Activated CD4-positive, alpha-beta T cell treated with anti-CD3 and anti-CD28 coated beads for 36 hours (primary cell): ENCODE data around the gene WBP1. TPM values are rescaled to one million over a fixed set of nuclear protein-coding genes. Genes with fewer than 3 reads are reported as not detected.
A peak's percentile ranks its signal among the peaks of the same experiment; 100 is the strongest.
"Not testable (repeated sequence)": the region's sequence is repeated elsewhere in the genome, so short reads cannot be mapped to it uniquely, and the experiment has no call there.

Source experiments
- ATAC-seq: fragments of 200-7000 bp; cut with Tn5 transposase; one replicate; pipeline ENCODE4 v1.10.0; 2021; ENCODE audit warnings: mild to moderate bottlenecking, moderate library complexity
- CTCF ChIA-PET: fragments of 350-600 bp; sonication (Branson Sonifier 250); formaldehyde crosslinking; loops from one replicate; lab custom pipeline; 2021; ENCODE audit warnings: antibody characterized with exemption; lab: Charles Lee
- POLR2A ChIA-PET: fragments of 350-600 bp; sonication (Branson Sonifier 250); formaldehyde crosslinking; loops from one replicate; lab custom pipeline; 2021; ENCODE audit warnings: antibody characterized with exemption, inconsistent platforms; lab: Charles Lee
- DNase-seq: peaks from one replicate; pipeline ENCODE4 v3.0.0-alpha.2; 2020
- H3K27ac Mint-ChIP-seq: one replicate; pipeline ENCODE4 v1.8.0; 2021; ENCODE audit warnings: mixed read lengths
- H3K27me3 Mint-ChIP-seq: one replicate; pipeline ENCODE4 v1.8.0; 2021; ENCODE audit warnings: mixed read lengths
- H3K36me3 Mint-ChIP-seq: one replicate; pipeline ENCODE4 v1.8.0; 2021; ENCODE audit warnings: low read depth, mixed read lengths
- H3K4me1 Mint-ChIP-seq: one replicate; pipeline ENCODE4 v1.8.0; 2021; ENCODE audit warnings: mixed read lengths
- H3K4me3 Mint-ChIP-seq: one replicate; pipeline ENCODE4 v1.8.0; 2021; ENCODE audit warnings: mild to moderate bottlenecking, moderate library complexity, mixed read lengths
- H3K9me3 Mint-ChIP-seq: one replicate; pipeline ENCODE4 v1.8.0; 2021; ENCODE audit warnings: low read depth, mixed read lengths
- intact Hi-C, 2 experiments: fragments of 100-400 bp; cut with DNase I in 1 of 2; cut with micrococcal nuclease in 1 of 2; formaldehyde crosslinking; loops; one replicate each; pipeline versions ENCODE4 v1.14.2 to v1.15.1; 2022 to 2024; cut with DNase I, micrococcal nuclease
- total RNA-seq, 2 experiments: library from RNA; stranded (reverse); gene quantifications; one replicate each; pipeline ENCODE4 v1.2.3, GENCODE V29; 2021

Gene WBP1
- total RNA-seq, 2 experiments from 2014 or later, result 24.9 to 30.2 TPM

DNA sequence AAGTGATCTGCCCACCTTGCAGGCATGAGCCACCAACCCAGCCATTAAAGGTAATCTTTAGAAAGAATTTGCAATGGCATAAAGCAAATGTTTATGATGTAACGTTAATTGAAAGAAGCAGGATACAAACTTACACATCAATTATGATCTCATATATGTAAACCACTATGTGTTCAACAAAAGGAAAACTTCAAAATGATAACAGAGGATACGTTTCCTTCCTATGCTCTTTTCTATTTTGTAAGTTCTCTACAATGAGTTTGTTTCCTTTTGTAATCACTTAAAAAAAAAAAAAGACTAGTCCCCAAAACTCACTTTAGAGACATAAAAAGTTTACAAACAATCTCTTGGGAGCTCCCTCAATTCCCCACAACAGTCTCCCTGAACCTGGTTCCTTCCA, 38.2 kb upstream of the WBP1 start:
- H3K36me3 Mint-ChIP-seq, result peaks cover 18% of the 10 kb centered on the region
- no peaks in the 10 kb centered on the region for H3K9me3 Mint-ChIP-seq
- ATAC-seq, result no peak
- intact Hi-C loops, result loop anchor here in 1 of 2 experiments (2.0 kb wide), 2 partner anchors 27 to 63 kb away; partner anchors contain the start of genes CCDC142 and TTC31
- no peak for DNase-seq
- H3K4me1 Mint-ChIP-seq, result peaks cover 43% of the 10 kb centered on the region
- H3K4me3 Mint-ChIP-seq, result peak overlapping the region; percentile 91
- CTCF ChIA-PET, result interaction anchor here (0.7 to 2.2 kb wide), 5 partner anchors 28 to 593 kb away, joined by 3 to 8 read pairs (median 3); no protein-coding TSS in a partner anchor
- POLR2A ChIA-PET, result interaction anchor here (0.6 kb wide), 1 partner anchor 124 kb away, joined by 3 read pairs; no protein-coding TSS in a partner anchor
- peak overlapping the region; percentile 19 for H3K27ac Mint-ChIP-seq
- H3K27me3 Mint-ChIP-seq, result no peaks in the 10 kb centered on the region

DNA sequence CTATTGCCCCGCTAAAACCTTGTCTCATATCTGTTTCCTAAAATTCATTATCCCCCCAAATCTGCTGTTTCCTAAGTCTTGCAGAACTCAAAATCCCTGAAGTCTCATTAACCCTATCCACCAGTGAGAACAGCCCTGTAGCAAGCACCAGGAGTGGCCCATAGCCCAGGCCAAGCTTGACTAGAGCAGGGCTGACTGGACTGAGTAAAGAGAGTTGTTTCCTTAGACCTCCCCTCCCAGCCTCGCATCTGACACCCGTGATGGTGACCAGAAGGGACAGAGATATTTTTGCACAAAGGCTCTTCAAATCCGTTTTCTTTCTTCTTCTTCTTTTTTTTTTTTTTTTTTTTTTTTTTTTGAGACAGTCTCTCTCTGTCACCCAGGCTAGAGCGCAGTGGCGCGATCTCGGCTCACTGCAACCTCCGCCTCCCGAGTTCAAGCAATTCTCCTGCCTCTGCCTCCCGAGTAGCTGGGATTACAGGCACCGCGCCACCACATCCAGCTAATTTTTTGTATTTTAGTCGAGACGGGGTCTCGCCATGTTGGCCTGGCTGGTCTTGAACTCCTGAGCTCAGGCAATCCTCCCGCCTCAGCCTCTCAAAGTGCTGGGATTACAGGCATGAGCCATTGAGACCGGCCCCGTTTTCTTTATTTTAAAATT, 37.7 kb upstream of the WBP1 start:
- H3K4me3 Mint-ChIP-seq, result peak overlapping the region; percentile 91
- H3K36me3 Mint-ChIP-seq, result peaks cover 20% of the 10 kb centered on the region
- not testable (repeated sequence) for ATAC-seq, H3K9me3 Mint-ChIP-seq, H3K27me3 Mint-ChIP-seq, DNase-seq
- peaks cover 41% of the 10 kb centered on the region for H3K4me1 Mint-ChIP-seq
- intact Hi-C loops, result loop anchor here (1.0 to 2.0 kb wide), 13 partner anchors 20 to 683 kb away; partner anchors contain the start of genes TTC31 (in 2 of the 2), AUP1 (in 1 of the 2), CCDC142 (in 1 of the 2) and DOK1 (in 1 of the 2)
- CTCF ChIA-PET, result interaction anchor here (0.7 to 2.2 kb wide), 7 partner anchors 29 to 593 kb away, joined by 3 to 8 read pairs (median 4); no protein-coding TSS in a partner anchor
- H3K27ac Mint-ChIP-seq, result peak overlapping the region; percentile 98
- POLR2A ChIA-PET, result interaction anchor here (0.6 kb wide), 1 partner anchor 124 kb away, joined by 3 read pairs; no protein-coding TSS in a partner anchor

GRCh38 chr2:74421221-74421870, 36.9 kb upstream of the WBP1 start, which contains the start of the genes C2orf81 and WDR54:
TSS of gene C2orf81 (minus strand) at chr2:74421619. CDS start at chr2:74421560, 59 bp downstream.
TSS of gene WDR54 (plus strand) at chr2:74421730. CDS start at chr2:74422154, 424 bp downstream.
- Mint-ChIP-seq H3K36me3 (peaks cover 23% of the 10 kb centered on the region), H3K9me3 (no peaks in the 10 kb centered on the region), H3K27me3 (no peaks in the 10 kb centered on the region), H3K27ac (peak within 1 kb of the TSS; percentile 98), H3K4me3 (peak within 1 kb of the TSS; percentile 91), H3K4me1 (peaks cover 34% of the 10 kb centered on the region)
- intact Hi-C loops, result loop anchor here (1.0 to 2.0 kb wide), 13 partner anchors 19 to 684 kb away; partner anchors contain the start of genes TTC31 (in 2 of the 2), AUP1 (in 1 of the 2), CCDC142 (in 1 of the 2) and DOK1 (in 1 of the 2)
- ChIA-PET CTCF (interaction anchor here (1.0 to 1.8 kb wide), 4 partner anchors 30 to 594 kb away, joined by 3 to 5 read pairs (median 4); no protein-coding TSS in a partner anchor), POLR2A (interaction anchor here (0.6 kb wide), 1 partner anchor 151 kb away, joined by 3 read pairs; no protein-coding TSS in a partner anchor)
- peak; percentile 97 for DNase-seq
- peak; percentile 92 for ATAC-seq

DNA sequence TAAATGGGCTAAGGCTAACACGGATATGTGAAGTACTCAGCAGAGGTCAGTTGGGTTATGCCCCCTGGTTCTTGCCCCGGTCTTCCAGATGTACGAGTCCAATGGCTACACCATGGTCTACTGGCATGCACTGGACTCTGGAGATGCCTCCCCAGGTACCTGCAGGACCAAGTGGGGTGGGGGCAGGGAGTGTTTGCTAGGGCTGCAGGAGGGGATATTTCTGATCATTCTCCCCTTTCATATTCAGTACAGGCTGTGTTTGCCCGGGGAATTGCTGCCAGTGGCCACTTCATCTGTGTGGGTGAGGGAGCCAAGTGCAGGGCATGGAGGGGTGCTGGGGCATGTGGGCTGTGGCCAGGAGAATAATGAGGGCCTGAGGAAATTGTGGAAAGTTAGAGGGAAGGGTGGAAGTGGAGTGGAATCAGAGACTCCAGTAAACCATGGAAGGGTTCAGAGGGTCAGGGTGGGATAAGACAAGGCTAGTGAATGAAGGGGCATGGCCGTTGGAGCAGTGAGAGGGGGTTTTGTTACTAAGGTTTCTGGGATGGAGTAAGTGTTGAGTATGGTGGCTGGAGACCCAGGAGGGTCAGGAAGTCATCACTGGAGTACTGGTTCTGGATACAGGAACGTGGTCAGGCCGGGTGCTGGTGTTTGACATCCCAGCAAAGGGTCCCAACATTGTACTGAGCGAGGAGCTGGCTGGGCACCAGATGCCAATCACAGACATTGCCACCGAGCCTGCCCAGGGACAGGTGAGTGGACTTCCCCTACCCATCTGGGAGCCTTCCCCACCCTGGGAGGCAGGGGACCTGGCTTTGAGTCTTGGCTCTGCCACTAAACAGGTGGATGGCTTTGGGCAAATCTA, 34.8 kb upstream of the WBP1 start:
- Mint-ChIP-seq H3K4me1 (peaks cover 28% of the 10 kb centered on the region), H3K9me3 (no peaks in the 10 kb centered on the region), H3K4me3 (peak overlapping the region; percentile 91), H3K36me3 (peaks cover 23% of the 10 kb centered on the region), H3K27me3 (no peaks in the 10 kb centered on the region), H3K27ac (no peak overlapping the region)
- no peak for ATAC-seq
- no peak for DNase-seq
- CTCF ChIA-PET, result interaction anchor here (1.6 kb wide), 1 partner anchor 35 kb away, joined by 4 read pairs; the partner anchor contains the start of gene WBP1
- intact Hi-C loops, result no loop called here
- POLR2A ChIA-PET, result no interaction called here

- Mint-ChIP-seq H3K4me1 (peaks cover 28% of the 10 kb centered on the region), H3K27me3 (no peaks in the 10 kb centered on the region), H3K9me3 (no peaks in the 10 kb centered on the region), H3K36me3 (peaks cover 23% of the 10 kb centered on the region), H3K4me3 (no peak overlapping the region), H3K27ac (no peak overlapping the region)
- DNase-seq (no peak), ATAC-seq (no peak)
- ChIA-PET POLR2A (no interaction called here), CTCF (interaction anchor here (0.5 to 1.2 kb wide), 3 partner anchors 9 to 35 kb away, joined by 3 to 4 read pairs (median 3); no protein-coding TSS in a partner anchor)
- intact Hi-C loops, result no loop called here
These were observed 33.9 kb upstream of the WBP1 start for GRCh38 chr2:74424139-74424992.

GRCh38 chr2:74424995-74425406, 33.2 kb upstream of the WBP1 start:
- Mint-ChIP-seq H3K4me1 (peaks cover 26% of the 10 kb centered on the region), H3K27ac (no peak overlapping the region), H3K36me3 (peaks cover 23% of the 10 kb centered on the region), H3K4me3 (no peak overlapping the region), H3K27me3 (no peaks in the 10 kb centered on the region), H3K9me3 (no peaks in the 10 kb centered on the region)
- ATAC-seq (no peak), DNase-seq (no peak)
- ChIA-PET POLR2A (no interaction called here), CTCF (interaction anchor here (1.0 to 1.2 kb wide), 2 partner anchors 10 to 15 kb away, joined by 3 to 4 read pairs; no protein-coding TSS in a partner anchor)
- intact Hi-C loops, result no loop called here

DNA sequence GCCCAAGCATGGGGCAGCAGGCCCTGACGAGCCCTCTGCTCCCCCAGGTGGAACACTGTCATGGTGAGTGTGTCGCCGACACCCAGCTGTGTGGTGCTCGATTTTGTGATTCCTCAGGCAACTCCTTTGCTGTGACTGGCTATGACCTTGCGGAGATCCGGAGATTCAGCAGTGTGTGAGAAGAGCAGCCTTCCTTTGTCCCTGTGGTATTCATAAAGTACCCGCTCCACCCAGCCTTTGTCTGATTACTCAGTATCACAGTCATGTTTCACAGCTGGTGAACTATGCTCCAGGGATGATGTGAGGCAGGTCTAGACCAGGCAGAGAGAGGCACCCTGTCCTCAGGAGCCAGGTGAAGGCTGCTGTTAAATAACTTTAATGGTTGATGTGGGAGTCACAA, 32.7 kb upstream of the WBP1 start:
- Mint-ChIP-seq H3K4me1 (peaks cover 21% of the 10 kb centered on the region), H3K36me3 (peaks cover 23% of the 10 kb centered on the region), H3K27ac (no peak overlapping the region), H3K9me3 (no peaks in the 10 kb centered on the region), H3K4me3 (no peak overlapping the region), H3K27me3 (no peaks in the 10 kb centered on the region)
- no peak for DNase-seq
- POLR2A ChIA-PET, result no interaction called here
- ATAC-seq, result no peak
- CTCF ChIA-PET, result no interaction called here
- intact Hi-C loops, result no loop called here

GRCh38 chr2:74426181-74426758, 32.0 kb upstream of the WBP1 start:
- no peaks in the 10 kb centered on the region for H3K9me3 Mint-ChIP-seq
- DNase-seq (no peak), ATAC-seq (no peak)
- H3K27ac Mint-ChIP-seq, result no peak overlapping the region
- H3K4me1 Mint-ChIP-seq, result peaks cover 16% of the 10 kb centered on the region
- POLR2A ChIA-PET, result no interaction called here
- no peaks in the 10 kb centered on the region for H3K27me3 Mint-ChIP-seq
- CTCF ChIA-PET, result no interaction called here
- H3K4me3 Mint-ChIP-seq, result no peak overlapping the region
- intact Hi-C loops, result no loop called here
- H3K36me3 Mint-ChIP-seq, result peaks cover 23% of the 10 kb centered on the region

- H3K4me1 Mint-ChIP-seq, result peaks cover 11% of the 10 kb centered on the region
- no peak for DNase-seq
- H3K9me3 Mint-ChIP-seq, result no peaks in the 10 kb centered on the region
- no peak overlapping the region for H3K4me3 Mint-ChIP-seq
- ATAC-seq, result no peak
- H3K27ac Mint-ChIP-seq, result no peak overlapping the region
- peaks cover 23% of the 10 kb centered on the region for H3K36me3 Mint-ChIP-seq
- CTCF ChIA-PET, result interaction anchor here (1.2 kb wide), 1 partner anchor 11 kb away, joined by 5 read pairs; no protein-coding TSS in a partner anchor
- POLR2A ChIA-PET, result no interaction called here
- no peaks in the 10 kb centered on the region for H3K27me3 Mint-ChIP-seq
- intact Hi-C loops, result no loop called here
These were observed 30.7 kb upstream of the WBP1 start for GRCh38 chr2:74427551-74427950.
